Suprapubic skin (tissue), 4 donors: ENCODE results near the gene FSIP1. TPM values are rescaled to one million over a fixed set of nuclear protein-coding genes. Genes with fewer than 3 reads are reported as not detected.

ENCODE experiments used
- DNase-seq, 2 donors: peaks; one replicate each; pipeline ENCODE4 v3.0.0-alpha.2; 2019; ENCODE audit warnings: low spot score in 2 of 2
- H3K27ac ChIP-seq: fragments of 200-600 bp; sonication (generic); one replicate; pipeline ENCODE4 v1.5.1; 2019
- H3K27me3 ChIP-seq: fragments of 200-600 bp; sonication (generic); one replicate; pipeline ENCODE4 v1.5.1; 2019
- H3K36me3 ChIP-seq: fragments of 200-600 bp; sonication (generic); one replicate; pipeline ENCODE4 v1.5.1; 2019
- H3K4me1 ChIP-seq: fragments of 200-600 bp; sonication (generic); one replicate; pipeline ENCODE4 v1.5.1; 2019
- H3K4me3 ChIP-seq: fragments of 200-600 bp; sonication (generic); one replicate; pipeline ENCODE4 v1.5.1; 2019; ENCODE audit warnings: mild to moderate bottlenecking
- H3K9me3 ChIP-seq: fragments of 200-600 bp; sonication (generic); one replicate; pipeline ENCODE4 v1.5.1; 2019
- EP300 ChIP-seq: sonication (generic); formaldehyde crosslinking; IDR thresholded peaks from one replicate; pipeline ENCODE4 v1.6.1; 2017; ENCODE audit warnings: antibody characterized with exemption
- POLR2A ChIP-seq, 2 donors: fragments of 450-650 bp; IDR thresholded peaks; one replicate each; pipeline ENCODE4 v1.6.1; 2017; ENCODE audit warnings: antibody characterized with exemption in 2 of 2, mild to moderate bottlenecking in 2 of 2, moderate library complexity in 2 of 2
- POLR2AphosphoS5 ChIP-seq, 3 donors: sonication (generic); formaldehyde crosslinking; IDR thresholded peaks; one replicate each; pipeline ENCODE4 v1.6.1; 2017; ENCODE audit warnings: antibody characterized with exemption in 3 of 3
- WGBS: methylation state at CpG from one replicate; pipeline ENCODE4 v1.1.5; 2018; 5-methylcytosine and 5-hydroxymethylcytosine counted together
- total RNA-seq, 4 donors: library from RNA; depleted of rRNA; stranded (reverse); fragments of >200 nt; gene quantifications; one replicate each; pipeline ENCODE4 v1.1.0, GENCODE V29; 2016
- TF ChIP-seq, protein P1 (sequence below), 2 donors: fragments of 200-600 bp in 1 of 2; fragments of 450-650 bp in 1 of 2; sonication (generic) in 1 of 2; IDR thresholded peaks; one replicate each; pipeline ENCODE4 v1.5.1; 2016 to 2019; ENCODE audit warnings: antibody characterized with exemption in 2 of 2, mild to moderate bottlenecking in 1 of 2, moderate library complexity in 1 of 2

The FSIP1 gene
- total RNA-seq, 4 donors from 2014 or later = 0.21 to 0.24 TPM; not detected in 2

DNA sequence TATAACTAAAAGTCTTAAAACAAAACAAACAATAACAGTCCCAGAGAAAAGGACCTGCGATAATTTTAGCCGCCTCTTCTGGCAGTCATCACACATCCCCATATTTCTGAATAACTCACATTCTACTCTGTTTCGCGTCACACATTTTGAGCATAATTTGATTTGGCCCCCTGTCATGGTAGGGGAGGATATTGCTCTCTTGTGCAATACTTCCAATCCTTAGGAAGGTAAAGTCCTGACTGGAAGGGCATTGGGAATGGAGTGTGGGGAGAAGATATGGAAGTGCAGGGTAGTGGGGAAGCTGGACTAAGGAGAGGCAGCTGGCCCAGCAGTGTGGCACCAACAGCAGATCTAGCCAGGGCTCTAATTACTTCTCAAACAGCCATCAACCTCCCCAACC is 11.3 kb upstream of the FSIP1 start:
- Histone ChIP-seq H3K4me3 (no peak overlapping the region), H3K27ac (no peak overlapping the region), H3K4me1 (no peaks in the 10 kb centered on the region), H3K9me3 (no peaks in the 10 kb centered on the region), H3K36me3 (no peaks in the 10 kb centered on the region), H3K27me3 (no peaks in the 10 kb centered on the region)
- TF ChIP-seq, protein P1, sequence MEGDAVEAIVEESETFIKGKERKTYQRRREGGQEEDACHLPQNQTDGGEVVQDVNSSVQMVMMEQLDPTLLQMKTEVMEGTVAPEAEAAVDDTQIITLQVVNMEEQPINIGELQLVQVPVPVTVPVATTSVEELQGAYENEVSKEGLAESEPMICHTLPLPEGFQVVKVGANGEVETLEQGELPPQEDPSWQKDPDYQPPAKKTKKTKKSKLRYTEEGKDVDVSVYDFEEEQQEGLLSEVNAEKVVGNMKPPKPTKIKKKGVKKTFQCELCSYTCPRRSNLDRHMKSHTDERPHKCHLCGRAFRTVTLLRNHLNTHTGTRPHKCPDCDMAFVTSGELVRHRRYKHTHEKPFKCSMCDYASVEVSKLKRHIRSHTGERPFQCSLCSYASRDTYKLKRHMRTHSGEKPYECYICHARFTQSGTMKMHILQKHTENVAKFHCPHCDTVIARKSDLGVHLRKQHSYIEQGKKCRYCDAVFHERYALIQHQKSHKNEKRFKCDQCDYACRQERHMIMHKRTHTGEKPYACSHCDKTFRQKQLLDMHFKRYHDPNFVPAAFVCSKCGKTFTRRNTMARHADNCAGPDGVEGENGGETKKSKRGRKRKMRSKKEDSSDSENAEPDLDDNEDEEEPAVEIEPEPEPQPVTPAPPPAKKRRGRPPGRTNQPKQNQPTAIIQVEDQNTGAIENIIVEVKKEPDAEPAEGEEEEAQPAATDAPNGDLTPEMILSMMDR (IDR thresholded peaks at IDR 0.05) = no peak
- no peak for TF ChIP-seq EP300
- no peak for DNase-seq
- 92% methylated on average over 4 of the region's 4 CpGs for WGBS

DNA sequence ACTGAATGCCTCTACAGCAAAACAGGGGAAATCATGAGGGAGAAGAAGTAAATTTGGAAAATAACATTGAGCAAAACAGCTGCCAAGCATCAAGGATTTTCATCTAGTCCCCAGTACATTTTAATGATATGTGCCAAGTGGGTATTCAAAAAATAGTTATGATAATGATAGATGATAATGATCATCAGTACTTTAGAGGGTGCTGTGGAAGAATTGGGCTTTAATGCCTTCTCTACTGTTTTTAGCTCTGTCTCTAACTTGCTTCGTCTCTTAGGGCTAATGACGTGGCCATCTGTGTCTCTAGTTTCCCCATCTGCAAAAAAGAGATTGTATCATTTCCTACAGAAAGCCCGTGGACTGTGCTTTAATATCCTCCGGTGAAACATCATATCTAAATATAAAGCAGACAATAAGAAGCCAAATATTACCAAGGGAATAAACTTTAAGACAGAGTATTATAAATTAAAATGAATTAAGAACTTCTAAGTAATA is 10.2 kb upstream of the FSIP1 start:
- Histone ChIP-seq H3K4me1 (no peaks in the 10 kb centered on the region), H3K36me3 (no peaks in the 10 kb centered on the region), H3K4me3 (no peak overlapping the region), H3K27me3 (no peaks in the 10 kb centered on the region), H3K9me3 (no peaks in the 10 kb centered on the region), H3K27ac (no peak overlapping the region)
- WGBS = 50% methylated on average over 4 of the region's 4 CpGs
- TF ChIP-seq, protein P1 (IDR thresholded peaks at IDR 0.05) = no peak
- no peak for TF ChIP-seq EP300
- no peak for TF ChIP-seq POLR2A (IDR thresholded peaks at IDR 0.05)
- TF ChIP-seq POLR2AphosphoS5 (IDR thresholded peaks at IDR 0.05) = no peak
- no peak for DNase-seq

DNA sequence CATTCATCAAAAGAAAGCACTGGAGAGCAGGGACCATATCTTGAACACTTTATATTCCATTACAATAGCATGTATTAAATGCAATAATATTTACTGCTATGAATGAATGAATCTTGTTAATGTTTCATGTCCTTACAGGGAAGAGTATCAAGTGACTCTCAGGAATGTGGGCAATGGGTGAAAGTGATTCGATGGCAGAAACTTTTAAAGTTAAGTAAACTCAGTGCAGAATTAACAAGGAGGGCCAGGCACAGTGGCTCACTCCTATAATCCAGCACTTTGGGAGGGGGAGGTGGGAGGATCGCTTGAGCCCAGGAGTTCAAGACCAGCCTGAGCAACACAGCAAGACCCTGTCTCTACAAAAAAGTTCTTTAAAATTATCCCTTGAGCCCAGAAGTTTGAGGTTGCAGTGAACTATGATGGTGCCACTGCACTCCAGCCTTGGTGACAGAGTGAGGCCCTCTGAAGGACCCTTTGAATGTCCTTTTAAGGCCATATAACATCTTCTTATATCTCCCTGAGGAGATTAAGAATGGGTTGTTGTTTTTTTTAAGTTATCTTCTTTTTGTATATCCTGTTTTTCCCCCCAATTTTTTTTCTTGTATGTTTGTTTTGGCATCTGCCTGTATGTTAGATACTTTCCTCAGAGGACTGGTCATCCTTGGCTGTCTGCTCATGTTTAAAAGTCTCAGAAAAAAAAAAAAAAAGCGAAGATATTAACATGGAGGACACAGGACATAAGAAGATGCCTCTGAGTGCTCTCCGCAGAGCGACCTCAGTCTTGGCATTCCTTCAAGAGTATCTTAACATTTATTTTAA is 9.6 kb upstream of the FSIP1 start:
- Histone ChIP-seq H3K4me3 (no peak overlapping the region), H3K4me1 (no peaks in the 10 kb centered on the region), H3K27ac (peak overlapping the region; percentile 16), H3K36me3 (no peaks in the 10 kb centered on the region), H3K27me3 (no peaks in the 10 kb centered on the region), H3K9me3 (no peaks in the 10 kb centered on the region)
- TF ChIP-seq EP300 = no peak
- TF ChIP-seq, protein P1 (IDR thresholded peaks at IDR 0.05) = no peak
- no peak for TF ChIP-seq POLR2A (IDR thresholded peaks at IDR 0.05)
- TF ChIP-seq POLR2AphosphoS5 (IDR thresholded peaks at IDR 0.05) = no peak
- WGBS = 82% methylated on average over 5 of the region's 5 CpGs
- no peak for DNase-seq

GRCh38 chr15:39789736-39790135 is 7.1 kb upstream of the FSIP1 start:
- Histone ChIP-seq H3K4me1 (peaks cover 11% of the 10 kb centered on the region), H3K27me3 (no peaks in the 10 kb centered on the region), H3K4me3 (no peak overlapping the region), H3K27ac (no peak overlapping the region), H3K9me3 (no peaks in the 10 kb centered on the region), H3K36me3 (no peaks in the 10 kb centered on the region)
- no peak for DNase-seq
- WGBS = 69% methylated on average over 4 of the region's 4 CpGs
- TF ChIP-seq POLR2A (IDR thresholded peaks at IDR 0.05) (no peak), POLR2AphosphoS5 (IDR thresholded peaks at IDR 0.05) (no peak)

DNA sequence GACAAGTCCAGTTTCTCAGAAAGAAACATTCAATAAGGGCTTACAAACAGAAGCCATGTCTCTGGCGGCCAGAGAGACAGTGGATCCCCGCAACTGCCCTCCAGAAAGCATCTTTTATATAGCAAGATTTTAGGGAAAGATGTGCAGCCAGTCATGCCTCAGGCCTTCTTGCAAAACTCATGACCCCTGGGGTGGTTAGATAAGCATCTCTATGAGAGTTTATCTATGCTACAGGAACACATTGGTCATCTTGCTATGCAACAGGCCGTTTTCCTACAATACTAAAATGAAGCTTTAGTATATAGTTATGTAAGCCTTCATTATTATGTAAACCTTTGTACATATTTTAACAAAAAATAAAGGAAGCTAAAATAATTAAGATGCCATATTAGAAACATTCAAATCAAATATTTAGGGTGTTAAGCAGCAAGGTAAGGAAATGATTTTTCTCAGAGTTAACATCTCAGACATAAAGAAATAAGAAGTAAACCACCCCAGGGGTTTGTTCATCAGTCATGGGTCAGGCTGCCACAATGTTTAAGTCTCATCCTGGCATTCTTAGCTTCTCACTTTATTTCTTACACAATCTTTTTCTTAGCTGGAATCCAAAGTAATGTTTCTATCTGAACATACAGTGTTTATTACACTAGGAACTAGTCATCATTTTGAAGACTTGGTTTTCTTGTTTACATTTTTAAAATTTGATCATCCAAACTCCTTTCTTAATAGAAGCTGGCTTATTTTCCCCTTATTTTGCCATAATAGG is 6.3 kb upstream of the FSIP1 start:
- H3K4me3 ChIP-seq = no peak overlapping the region
- no peak for DNase-seq
- no peaks in the 10 kb centered on the region for H3K36me3 ChIP-seq
- H3K9me3 ChIP-seq = no peaks in the 10 kb centered on the region
- peaks cover 18% of the 10 kb centered on the region for H3K4me1 ChIP-seq
- TF ChIP-seq POLR2AphosphoS5 (IDR thresholded peaks at IDR 0.05) = no peak
- TF ChIP-seq, protein P1 (IDR thresholded peaks at IDR 0.05) = no peak
- 74% methylated on average over 3 of the region's 3 CpGs for WGBS
- no peaks in the 10 kb centered on the region for H3K27me3 ChIP-seq
- no peak overlapping the region for H3K27ac ChIP-seq
